OCI-M1 (cell line): ENCODE results near the gene MPV17L.
"Not testable (repeated sequence)": the region's sequence is repeated elsewhere in the genome, so short reads cannot be mapped to it uniquely, and the experiment has no call there.

ENCODE experiments used
- DNase-seq: peaks from one replicate; lab custom pipeline; 2025; lab: John Stamatoyannopoulos, UW

The MPV17L gene

GRCh38 chr16:15409476-15409875 lies 13.9 kb downstream of the MPV17L start:
- DNase-seq, result not testable (repeated sequence)

- DNase-seq, result no peak
Observed at GRCh38 chr16:15415511-15415985, 20.0 kb downstream of the MPV17L start.

- DNase-seq, result no peak
Observed at GRCh38 chr16:15417197-15417596, 21.6 kb downstream of the MPV17L start.

- DNase-seq, result no peak
Observed at GRCh38 chr16:15418206-15418605, 22.7 kb downstream of the MPV17L start.

- not testable (repeated sequence) for DNase-seq
Observed at GRCh38 chr16:15421696-15422095, 26.1 kb downstream of the MPV17L start.

- no peak for DNase-seq
Observed at GRCh38 chr16:15422222-15422621, 26.7 kb downstream of the MPV17L start.

GRCh38 chr16:15425861-15426260 lies 30.3 kb downstream of the MPV17L start:
- DNase-seq, result no peak

- DNase-seq, result no peak
Observed at GRCh38 chr16:15426796-15427195, 31.2 kb downstream of the MPV17L start.

- peak; percentile 88 for DNase-seq
Observed at GRCh38 chr16:15427648-15428239, 32.2 kb downstream of the MPV17L start.

GRCh38 chr16:15430884-15431283 lies 35.3 kb downstream of the MPV17L start:
- DNase-seq, result not testable (repeated sequence)

GRCh38 chr16:15434079-15434424 lies 38.5 kb downstream of the MPV17L start:
- no peak for DNase-seq

- no peak for DNase-seq
Observed at GRCh38 chr16:15434425-15435215, 39.1 kb downstream of the MPV17L start, which contains the start of gene BMERB1. BMERB1 (plus strand) TSS chr16:15434588; CDS start chr16:15434654, 66 bp downstream.

- DNase-seq, result no peak
Observed at GRCh38 chr16:15435216-15435864, 39.8 kb downstream of the MPV17L start.

- no peak for DNase-seq
Observed at GRCh38 chr16:15439102-15439501, 43.5 kb downstream of the MPV17L start.

- no peak for DNase-seq
Observed at GRCh38 chr16:15439521-15439920, 44.0 kb downstream of the MPV17L start.

GRCh38 chr16:15440852-15441251 lies 45.3 kb downstream of the MPV17L start:
- DNase-seq, result no peak

GRCh38 chr16:15442140-15442539 lies 46.6 kb downstream of the MPV17L start:
- DNase-seq, result not testable (repeated sequence)

GRCh38 chr16:15443753-15444152 lies 48.2 kb downstream of the MPV17L start:
- no peak for DNase-seq

GRCh38 chr16:15444264-15444663 lies 48.7 kb downstream of the MPV17L start:
- no peak for DNase-seq

GRCh38 chr16:15445450-15445849 lies 49.9 kb downstream of the MPV17L start:
- no peak for DNase-seq

- no peak for DNase-seq
Observed at GRCh38 chr16:15446901-15447300, 51.3 kb downstream of the MPV17L start.

GRCh38 chr16:15450624-15451023 lies 55.1 kb downstream of the MPV17L start:
- DNase-seq, result no peak
